ENCODE measurements around the gene ACOT4.
"Not testable (repeated sequence)": the region's sequence is repeated elsewhere in the genome, so short reads cannot be mapped to it uniquely, and the experiment has no call there.

DNA sequence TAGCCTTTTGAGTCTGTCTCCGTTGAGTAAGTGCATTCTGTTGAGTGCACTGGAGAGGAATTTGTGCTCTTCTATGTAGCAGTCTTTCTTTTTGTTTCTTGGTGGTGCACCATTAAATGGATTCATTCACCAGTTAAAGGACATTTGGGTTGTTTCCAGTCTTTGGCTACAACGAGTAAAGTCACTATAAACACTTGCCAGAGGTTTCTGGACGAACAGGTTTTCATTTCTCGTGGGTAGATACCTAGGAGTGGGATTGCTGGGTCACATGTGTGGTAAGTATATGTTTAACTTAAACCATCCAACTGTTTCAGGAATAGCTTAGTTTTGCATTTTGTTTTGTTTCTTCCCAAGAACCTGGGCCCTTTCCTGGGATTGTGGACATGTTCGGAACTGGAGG lies 18.6 kb upstream of the ACOT4 start:
- TF ChIP-seq HNF4G, JUND (IDR thresholded peaks at IDR 0.05): not testable (repeated sequence)

All from liver (tissue), 2 donors.